GM19324 (cell line): ENCODE measurements around the gene DYRK1B.
A peak's percentile ranks its signal among the peaks of the same experiment; 100 is the strongest.

ENCODE experiments used
- ATAC-seq: cut with Tn5 transposase; IDR thresholded peaks from one replicate; pipeline ENCODE4 v1.9.1; 2021; ENCODE audit warnings: mild to moderate bottlenecking, moderate library complexity; ENCODE audit not compliant: unreplicated experiment, low FRiP score

Gene DYRK1B

GRCh38 chr19:39864118-39864517, 30.2 kb upstream of the DYRK1B start:
- no peak for ATAC-seq

- ATAC-seq, result no peak
These were observed 24.6 kb upstream of the DYRK1B start for GRCh38 chr19:39858541-39858940.

- no peak for ATAC-seq
These were observed 18.9 kb upstream of the DYRK1B start for GRCh38 chr19:39852882-39853281.

DNA sequence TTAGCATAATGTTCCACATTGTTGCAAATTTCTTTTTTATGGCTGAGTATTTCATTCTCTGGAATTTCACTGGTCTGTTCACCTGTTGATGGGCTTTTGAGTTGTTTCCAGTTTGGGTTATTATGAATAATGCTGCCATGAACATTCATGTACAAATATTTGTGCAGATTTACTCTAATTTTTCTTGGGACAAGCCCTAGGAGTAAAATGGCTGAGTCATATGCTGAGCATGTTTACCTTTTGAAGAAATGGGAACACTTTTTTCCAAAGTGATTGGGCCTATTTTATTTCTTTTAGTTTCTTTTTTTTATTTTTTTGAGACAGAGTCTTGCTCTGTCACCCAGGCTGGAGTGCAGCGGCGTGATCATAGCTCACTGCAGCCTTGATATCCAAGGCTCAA, 16.9 kb upstream of the DYRK1B start:
- ATAC-seq, result no peak

GRCh38 chr19:39848392-39848791, 14.4 kb upstream of the DYRK1B start:
- no peak for ATAC-seq

DNA sequence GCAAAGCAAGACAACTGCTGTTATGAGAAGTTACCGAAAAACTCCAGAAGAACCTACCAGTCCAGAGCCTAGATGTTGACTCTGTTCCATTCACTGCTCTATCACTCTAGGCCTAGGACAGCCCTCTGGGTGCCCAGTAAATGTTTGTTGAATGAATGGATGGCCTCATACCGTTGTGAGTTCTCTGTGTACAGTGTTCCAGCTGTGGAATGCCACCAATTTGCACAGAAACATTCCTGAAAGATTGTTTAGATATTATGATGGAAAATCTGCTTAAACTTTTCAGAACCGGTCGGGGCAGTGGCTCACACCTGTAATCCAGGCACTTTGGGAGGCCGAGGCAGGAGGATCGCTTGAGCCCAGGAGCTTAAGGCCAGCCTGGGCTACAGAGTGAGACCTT, 13.6 kb upstream of the DYRK1B start:
- ATAC-seq, result no peak

DNA sequence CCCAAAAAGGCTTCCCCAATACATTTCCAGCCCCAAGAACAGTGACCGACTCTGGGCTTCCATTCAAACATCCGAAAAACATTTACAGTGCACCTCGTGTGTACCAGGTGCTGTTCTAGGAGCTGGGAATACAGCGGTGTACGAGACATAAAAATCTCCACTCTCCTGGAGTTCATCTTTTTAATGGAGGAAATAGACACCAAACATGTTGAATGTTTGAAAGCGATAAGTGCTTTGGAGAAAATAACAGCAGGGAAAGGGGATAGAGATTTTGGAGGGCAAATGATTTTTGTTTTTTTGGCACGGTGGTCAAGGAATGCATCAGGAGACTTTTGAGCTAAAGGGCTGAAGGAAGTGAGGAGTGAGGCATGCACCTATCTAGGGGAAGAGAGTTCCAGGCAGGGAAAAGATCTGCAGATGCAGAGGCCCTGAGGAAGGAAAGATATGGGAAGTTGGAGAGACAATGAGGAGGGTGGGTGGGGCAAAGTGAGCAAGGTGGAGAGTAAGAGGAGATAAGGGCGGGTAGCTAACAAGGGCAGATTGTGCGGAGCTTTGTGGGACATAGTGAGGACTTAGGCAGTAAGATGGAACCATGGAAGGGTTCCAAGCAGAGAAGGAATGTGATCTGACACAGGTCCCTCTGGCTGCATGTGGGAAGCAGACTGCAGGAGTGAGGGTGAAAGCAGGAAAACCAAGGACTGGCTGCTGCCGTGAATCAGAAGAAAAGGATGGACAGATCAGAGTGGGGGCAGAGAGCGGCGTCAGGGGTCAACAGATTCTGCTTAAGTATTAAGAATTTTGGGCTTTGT, 12.9 kb upstream of the DYRK1B start:
- no peak for ATAC-seq

DNA sequence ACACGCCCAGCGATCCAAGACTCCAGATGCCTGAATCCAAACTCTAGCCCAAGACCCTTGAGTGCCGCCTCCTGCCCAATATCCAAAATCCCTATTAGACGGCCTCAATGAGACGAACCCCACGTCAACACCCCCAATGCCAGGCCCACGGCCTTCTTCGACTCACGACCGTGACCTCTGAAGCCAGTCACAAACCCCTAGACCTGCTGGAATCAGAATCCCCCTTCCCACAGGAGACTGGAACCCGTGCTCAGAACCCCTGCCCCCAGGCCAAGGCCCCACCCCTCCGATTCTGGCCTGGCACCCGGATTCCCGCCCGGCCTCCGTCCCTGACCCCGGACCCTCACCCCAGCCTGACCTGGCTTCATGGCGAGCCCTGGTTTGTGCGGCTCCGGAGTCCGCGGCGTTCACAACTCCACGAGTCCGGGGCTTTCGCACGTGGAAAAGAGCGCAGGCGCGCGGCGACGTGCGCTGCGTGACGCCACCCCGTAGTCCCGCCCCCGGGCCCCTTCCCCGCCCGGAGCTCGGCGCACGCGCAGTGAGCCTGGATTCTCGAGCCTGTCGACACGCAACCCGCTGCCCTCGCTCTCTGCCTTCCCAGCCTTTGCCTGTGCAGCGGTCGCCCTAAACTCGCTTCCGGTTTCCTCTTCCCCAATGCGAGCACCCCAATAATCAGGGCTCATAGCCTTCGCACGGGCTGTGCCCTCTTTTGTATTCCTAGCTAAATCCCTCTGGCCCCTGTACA, 12.1 kb upstream of the DYRK1B start, which contains the start of gene FBL:
TSS of gene FBL (minus strand) at position 447 of the 745 bp plus-strand sequence. CDS start at position 368, 79 bp downstream.
- peak; percentile 84 for ATAC-seq

DNA sequence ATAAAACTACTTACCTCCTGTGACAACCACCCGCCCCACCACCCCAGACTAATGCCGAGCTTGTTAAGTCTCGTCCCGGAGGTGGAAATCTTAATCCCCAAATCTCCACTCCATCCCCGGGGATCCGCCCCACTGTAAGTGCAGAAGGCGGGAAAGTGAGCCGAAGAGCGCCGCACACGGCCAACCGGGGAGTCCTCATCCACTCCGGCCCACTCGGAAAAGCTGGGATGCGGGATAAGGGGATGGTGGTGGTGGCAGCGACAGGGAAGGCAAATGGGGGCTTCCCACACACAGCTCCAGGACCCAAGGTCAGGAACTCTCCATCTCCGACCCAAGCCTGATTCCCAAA, 11.6 kb upstream of the DYRK1B start:
- no peak for ATAC-seq

DNA sequence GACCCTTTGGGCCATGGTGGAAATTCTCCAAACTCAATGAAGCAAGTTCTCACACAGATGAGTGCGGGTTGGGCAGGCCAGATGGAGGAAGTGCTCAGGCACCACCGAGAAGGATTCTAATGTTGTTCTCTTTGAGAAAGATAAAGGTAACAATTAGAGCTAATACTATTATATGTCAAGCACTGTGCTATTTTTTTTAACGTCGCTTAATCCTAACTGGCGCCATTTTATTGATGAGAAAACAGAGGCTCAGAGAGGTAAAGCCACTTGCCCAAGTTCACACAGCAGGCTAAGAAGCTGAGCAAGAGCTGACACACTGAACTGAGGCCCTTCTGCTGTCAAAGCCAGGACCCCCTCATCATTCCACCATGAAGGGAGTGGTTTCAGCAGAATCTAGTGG, 11.2 kb upstream of the DYRK1B start:
- no peak for ATAC-seq

GRCh38 chr19:39843919-39844793, 10.2 kb upstream of the DYRK1B start:
- ATAC-seq, result no peak

GRCh38 chr19:39842693-39843435, 8.9 kb upstream of the DYRK1B start:
- no peak for ATAC-seq

- ATAC-seq, result no peak
These were observed 7.1 kb upstream of the DYRK1B start for GRCh38 chr19:39841041-39841440.

GRCh38 chr19:39840492-39840891, 6.5 kb upstream of the DYRK1B start:
- no peak for ATAC-seq

DNA sequence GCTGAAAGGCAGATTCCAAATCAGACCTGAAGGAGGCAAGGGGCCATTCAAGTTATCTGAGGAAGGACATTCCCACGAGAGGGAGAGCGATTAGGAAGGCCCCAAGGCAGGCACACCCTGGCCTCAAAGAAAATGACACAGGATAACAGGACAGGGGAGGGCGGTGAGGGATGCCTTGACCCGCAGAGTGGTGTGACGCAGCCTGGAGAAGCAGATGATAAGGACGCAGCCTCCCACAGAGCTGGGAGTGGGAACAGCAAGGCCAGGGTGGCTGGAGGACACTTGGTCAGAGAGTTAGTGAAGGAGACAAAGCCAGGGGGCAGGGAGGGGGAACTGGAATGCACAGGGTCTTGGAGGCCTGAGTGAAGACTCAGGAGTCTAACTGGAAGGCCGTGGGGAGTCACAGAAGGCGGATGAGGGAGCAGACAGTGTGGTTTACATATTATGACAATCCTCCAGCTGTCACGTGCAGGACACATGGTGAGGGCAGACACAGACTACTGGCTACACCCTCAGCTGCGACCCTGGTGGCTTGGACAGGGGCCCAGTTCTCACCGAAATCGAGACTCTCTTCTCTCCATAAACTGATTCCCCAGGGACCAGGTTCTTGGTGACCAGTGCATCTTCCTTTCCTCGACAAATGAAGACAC, 5.8 kb upstream of the DYRK1B start:
- ATAC-seq, result no peak

GRCh38 chr19:39838569-39838968, 4.6 kb upstream of the DYRK1B start:
- ATAC-seq, result no peak

DNA sequence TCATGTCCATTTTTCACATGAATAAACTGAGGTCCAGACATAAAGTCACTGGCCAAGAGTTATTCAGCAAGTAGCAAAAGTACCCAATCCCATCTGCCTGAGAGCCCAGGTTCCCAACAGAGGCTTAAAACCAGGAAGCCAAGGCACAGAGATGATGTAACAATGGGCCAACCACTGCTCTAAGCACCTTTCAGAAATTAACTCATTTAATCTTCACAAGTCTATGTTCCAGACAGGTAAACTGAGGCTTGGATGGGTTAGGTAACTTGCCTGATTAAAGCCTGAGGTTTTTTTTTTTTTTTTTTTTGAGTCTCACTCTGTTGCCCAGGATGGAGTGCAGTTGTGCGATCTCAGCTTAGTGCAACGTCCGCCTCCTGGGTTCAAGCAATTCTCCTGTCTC, 4.0 kb upstream of the DYRK1B start:
- ATAC-seq, result no peak

- ATAC-seq, result no peak
These were observed 402 bp upstream of the DYRK1B start for GRCh38 chr19:39834287-39834841.

DNA sequence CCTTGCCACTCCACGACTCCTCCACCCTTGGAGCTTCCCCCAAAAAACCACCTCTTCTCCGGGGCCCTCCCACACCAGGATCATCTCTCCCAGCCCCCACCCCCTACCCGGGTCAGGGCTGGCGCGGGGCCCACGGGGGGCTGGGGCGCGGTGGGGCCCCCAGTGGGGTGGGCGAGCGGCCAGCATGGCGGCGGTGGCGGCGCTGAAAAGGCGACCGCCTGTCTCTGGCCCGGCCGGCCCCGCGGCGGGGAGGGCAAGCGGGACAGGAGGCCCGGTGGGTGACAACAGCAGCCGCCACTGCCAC, 850 bp downstream of the DYRK1B start:
- ATAC-seq, result peak; percentile 7
